GM10266 (cell line): ENCODE data around the gene KLK2.
A peak's percentile ranks its signal among the peaks of the same experiment; 100 is the strongest.

Source experiments
- DNase-seq: peaks from one replicate; pipeline ENCODE4 v3.0.0; 2012; ENCODE audit errors: extremely low spot score
- CTCF ChIP-seq: IDR thresholded peaks from 2 replicates; pipeline ENCODE4 v1.5.1; 2012; ENCODE audit warnings: mild to moderate bottlenecking, low read depth; ENCODE audit not compliant: control insufficient read depth, insufficient read depth; ENCODE audit errors: missing control alignments

Gene KLK2

GRCh38 chr19:50837300-50837699 lies 35.9 kb upstream of the KLK2 start:
- no peak for DNase-seq
- TF ChIP-seq CTCF, result no peak

GRCh38 chr19:50838239-50838638 lies 35.0 kb upstream of the KLK2 start:
- TF ChIP-seq CTCF, result peak; percentile 63
- peak; percentile 71 for DNase-seq

- no peak for TF ChIP-seq CTCF
- no peak for DNase-seq
These were observed 33.3 kb upstream of the KLK2 start for GRCh38 chr19:50839712-50840655.

- TF ChIP-seq CTCF, result no peak
- DNase-seq, result no peak
These were observed 31.1 kb upstream of the KLK2 start for GRCh38 chr19:50842130-50842529.

- TF ChIP-seq CTCF, result no peak
These were observed 30.0 kb upstream of the KLK2 start for GRCh38 chr19:50843205-50843604.

GRCh38 chr19:50843701-50844221 lies 29.5 kb upstream of the KLK2 start:
- TF ChIP-seq CTCF, result no peak
- DNase-seq, result no peak

More at GRCh38 chr19:50843205-50843604, 30.0 kb upstream of the KLK2 start:
- no peak for DNase-seq
